Stomach (tissue), 4 donors: ENCODE data around the gene KRTAP5-11.

ENCODE experiments used
- CTCF ChIP-seq, 7 experiments: fragments of 450-650 bp in 4 of 7; fragments of 200-600 bp in 3 of 7; sonication (generic) in 3 of 7; IDR thresholded peaks; one replicate each; pipeline ENCODE4 v1.5.1; 2016 to 2019; ENCODE audit warnings: antibody characterized with exemption in 7 of 7, control low read depth in 2 of 7, mild to moderate bottlenecking in 1 of 7
- POLR2A ChIP-seq, 4 donors: fragments of 450-650 bp; IDR thresholded peaks; one replicate each; pipeline ENCODE4 v1.6.1; 2016; ENCODE audit warnings: antibody characterized with exemption in 4 of 4, control low read depth in 2 of 4, mild to moderate bottlenecking in 1 of 4, moderate library complexity in 1 of 4
- POLR2AphosphoS5 ChIP-seq, 3 donors: sonication (generic); formaldehyde crosslinking; IDR thresholded peaks; one replicate each; pipeline ENCODE4 v1.6.1; 2016; ENCODE audit warnings: antibody characterized with exemption in 3 of 3

DNA sequence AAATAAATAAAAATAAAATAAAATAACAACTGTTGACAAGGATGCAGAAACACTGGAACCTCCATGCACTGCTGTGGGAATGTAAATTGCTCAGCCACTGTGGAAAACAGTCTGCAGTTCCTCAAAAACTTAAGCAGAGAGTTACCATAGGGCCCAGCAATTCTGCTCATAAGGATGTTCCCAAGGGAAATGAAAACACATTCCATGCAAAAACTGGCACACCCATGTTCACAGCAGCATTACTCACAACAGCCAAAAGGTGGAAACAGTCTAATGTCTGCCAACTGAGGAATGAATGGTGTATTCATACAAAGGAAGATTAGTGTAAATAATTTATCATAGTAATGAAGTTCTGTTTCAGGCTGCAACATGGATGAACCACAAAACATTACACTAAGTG, 20.6 kb downstream of the KRTAP5-11 start:
- TF ChIP-seq CTCF (IDR thresholded peaks at IDR 0.05) (no peak), POLR2AphosphoS5 (IDR thresholded peaks at IDR 0.05) (no peak), POLR2A (IDR thresholded peaks at IDR 0.05) (no peak)
